AG08396 (cell line): ENCODE measurements around the gene SMIM36.
"Not testable (repeated sequence)": the region's sequence is repeated elsewhere in the genome, so short reads cannot be mapped to it uniquely, and the experiment has no call there.

Experiments
- DNase-seq: peaks from one replicate; pipeline ENCODE4 v3.0.0; 2012; ENCODE audit warnings: low spot score, mixed read lengths

The SMIM36 gene

GRCh38 chr17:55413825-55414489 is 97.3 kb downstream of the SMIM36 start:
- DNase-seq: no peak

- no peak for DNase-seq
Observed at GRCh38 chr17:55411463-55411855, 99.8 kb downstream of the SMIM36 start.

- DNase-seq: no peak
Observed at GRCh38 chr17:55410722-55411462, 100.4 kb downstream of the SMIM36 start.

- DNase-seq: no peak
Observed at GRCh38 chr17:55409030-55409800, 102.0 kb downstream of the SMIM36 start.

GRCh38 chr17:55407641-55408566 is 103.3 kb downstream of the SMIM36 start:
- DNase-seq: no peak

- DNase-seq: no peak
Observed at GRCh38 chr17:55405600-55405999, 105.7 kb downstream of the SMIM36 start.

GRCh38 chr17:55404197-55404596 is 107.1 kb downstream of the SMIM36 start:
- DNase-seq: not testable (repeated sequence)

GRCh38 chr17:55402374-55402773 is 108.9 kb downstream of the SMIM36 start:
- DNase-seq: no peak
